OCI-M2 (cell line): Measurements from ENCODE around the gene MYO7B.

Experiments used
- DNase-seq: peaks from one replicate; lab custom pipeline; 2025; ENCODE audit not compliant: unreplicated experiment; lab: John Stamatoyannopoulos, UW

Gene MYO7B

DNA sequence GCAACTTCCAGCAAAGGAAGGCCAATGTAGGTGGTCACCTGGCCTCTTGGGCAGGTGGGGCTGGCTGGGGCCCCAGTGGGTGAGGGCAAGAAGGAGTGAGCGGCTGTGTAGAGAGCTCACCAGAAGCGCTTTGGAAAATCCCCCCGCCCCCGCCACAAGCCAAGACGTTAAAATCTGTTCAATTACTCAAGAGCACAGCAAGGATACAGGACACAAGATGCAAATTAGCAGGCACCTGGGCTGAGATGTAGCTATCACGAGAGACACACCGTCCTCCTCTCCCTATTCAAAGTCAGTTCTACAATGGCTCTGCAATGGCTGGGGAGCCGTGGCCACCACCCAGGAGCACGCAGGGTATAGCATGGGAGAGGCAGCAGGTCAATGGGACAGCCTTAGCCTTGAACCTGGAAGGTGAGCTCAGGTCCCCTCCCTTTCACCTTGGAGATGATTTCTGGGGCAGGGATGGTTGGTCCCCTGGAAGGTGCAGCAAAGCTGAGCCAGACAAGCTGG lies 72.0 kb downstream of the MYO7B start:
- no peak for DNase-seq

DNA sequence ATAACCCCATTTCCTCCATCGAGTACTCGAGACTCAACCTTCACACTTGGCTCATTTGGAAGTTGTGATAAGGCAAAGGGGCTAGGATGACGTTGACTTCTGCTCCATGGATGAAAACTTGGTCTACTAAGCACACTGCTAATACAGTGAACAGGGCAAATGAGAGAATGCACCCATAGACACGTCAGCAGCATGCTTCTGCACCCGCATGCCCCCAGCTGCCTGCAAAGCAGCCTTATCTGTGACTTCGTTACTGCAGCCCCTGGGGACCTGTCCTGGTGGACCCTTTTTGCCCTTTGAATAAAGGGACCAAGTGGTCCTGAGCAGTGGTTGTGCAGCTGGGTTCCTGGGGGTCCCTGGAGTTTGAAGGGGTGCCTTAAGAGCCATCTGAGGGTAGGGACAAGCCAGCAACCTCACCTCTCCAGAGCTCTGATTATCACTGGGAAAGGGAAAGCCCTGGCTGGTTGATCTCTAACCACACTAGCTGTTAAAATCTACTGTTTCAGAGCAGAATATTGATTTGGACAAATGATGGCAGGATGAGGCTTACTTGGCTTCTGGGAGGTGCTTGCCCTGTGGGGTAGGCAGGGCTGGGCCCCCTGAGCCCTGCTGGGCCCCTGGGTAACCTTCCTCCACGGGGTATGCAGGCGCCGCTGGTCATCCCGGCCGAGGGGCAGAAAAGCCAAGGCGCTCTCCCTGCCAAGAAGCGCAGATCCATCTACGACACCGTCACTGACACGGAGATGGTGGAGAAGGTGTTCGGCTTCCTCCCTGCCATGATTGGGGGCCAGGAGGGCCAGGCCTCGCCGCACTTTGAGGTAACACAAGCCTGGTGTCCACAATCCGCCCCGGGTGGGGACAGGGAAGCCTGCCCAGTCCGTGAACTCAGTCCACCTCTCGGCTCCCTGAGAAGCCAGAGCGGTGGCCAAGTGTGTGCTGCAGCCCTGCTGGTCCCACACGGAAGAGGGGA lies 72.9 kb downstream of the MYO7B start:
- no peak for DNase-seq

DNA sequence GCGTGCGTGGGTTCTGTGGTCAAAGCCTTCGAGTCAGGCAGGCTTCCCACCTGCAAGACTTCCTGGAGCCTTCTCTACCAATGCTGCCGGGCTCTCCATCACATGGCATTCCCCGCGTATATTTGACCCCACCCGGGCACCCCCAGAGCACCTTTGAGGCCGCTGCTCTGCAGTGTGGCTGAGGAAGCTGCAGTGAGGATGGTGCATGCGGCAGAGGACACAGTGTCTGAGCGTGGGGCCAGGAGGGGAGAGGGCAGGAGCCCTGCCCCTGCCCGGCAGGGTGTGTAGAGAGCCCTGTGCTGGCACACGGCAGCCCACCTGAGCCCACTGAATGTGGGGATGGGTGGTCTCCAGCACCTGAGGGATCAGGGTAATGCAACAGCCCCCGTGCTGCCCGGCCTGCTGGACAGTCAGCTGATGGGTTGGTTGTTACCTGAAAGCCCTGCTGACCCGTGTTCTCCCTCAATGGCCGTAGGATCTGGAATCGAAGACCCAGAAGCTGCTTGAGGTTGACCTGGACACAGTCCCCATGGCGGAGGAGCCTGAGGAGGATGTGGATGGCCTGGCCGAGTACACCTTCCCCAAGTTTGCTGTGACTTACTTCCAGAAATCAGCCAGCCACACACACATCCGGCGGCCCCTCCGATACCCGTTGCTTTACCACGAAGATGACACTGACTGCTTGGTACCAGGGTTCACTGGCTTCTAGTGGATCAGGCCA lies 73.7 kb downstream of the MYO7B start:
- DNase-seq, result no peak

DNA sequence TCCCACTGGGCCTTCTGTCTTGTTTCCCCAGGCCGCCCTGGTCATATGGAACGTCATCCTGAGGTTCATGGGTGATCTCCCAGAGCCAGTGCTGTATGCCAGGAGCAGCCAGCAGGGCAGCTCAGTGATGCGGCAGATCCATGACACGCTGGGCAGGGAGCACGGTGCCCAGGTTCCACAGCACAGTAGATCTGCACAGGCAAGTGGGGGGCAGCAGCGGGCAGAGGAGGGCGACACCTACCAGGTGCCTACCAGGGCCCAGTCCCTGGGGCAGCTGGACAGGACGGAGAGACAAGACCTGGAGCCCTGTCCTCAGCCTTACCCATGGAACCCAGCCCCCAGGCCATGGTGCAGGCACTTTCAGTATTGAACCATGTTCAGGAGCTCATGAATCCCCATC lies 74.3 kb downstream of the MYO7B start:
- no peak for DNase-seq

DNA sequence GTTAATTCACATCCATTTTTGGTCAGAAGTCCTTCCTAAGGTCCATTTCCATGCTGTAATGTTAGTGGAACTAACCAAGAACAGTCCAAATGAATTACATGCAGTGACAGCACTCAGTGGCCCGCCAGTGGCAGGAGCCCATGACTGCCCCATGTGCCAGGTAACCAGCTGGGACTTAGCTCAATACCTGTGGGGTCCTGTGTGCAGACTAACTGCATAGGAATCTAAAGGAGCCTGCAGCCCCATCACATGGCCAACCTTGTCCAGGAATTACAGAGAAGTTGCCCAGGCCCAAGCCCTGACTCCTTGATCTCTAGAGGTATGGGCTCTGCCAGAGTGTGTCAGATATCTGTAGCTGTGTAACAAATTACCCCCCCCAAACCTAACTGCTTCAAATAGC lies 75.1 kb downstream of the MYO7B start:
- DNase-seq, result no peak

- no peak for DNase-seq
Measured at GRCh38 chr2:127611076-127611925, 75.8 kb downstream of the MYO7B start.

GRCh38 chr2:127612111-127612822 lies 76.8 kb downstream of the MYO7B start:
- no peak for DNase-seq

- no peak for DNase-seq
Measured at GRCh38 chr2:127614246-127614645, 78.8 kb downstream of the MYO7B start.

DNA sequence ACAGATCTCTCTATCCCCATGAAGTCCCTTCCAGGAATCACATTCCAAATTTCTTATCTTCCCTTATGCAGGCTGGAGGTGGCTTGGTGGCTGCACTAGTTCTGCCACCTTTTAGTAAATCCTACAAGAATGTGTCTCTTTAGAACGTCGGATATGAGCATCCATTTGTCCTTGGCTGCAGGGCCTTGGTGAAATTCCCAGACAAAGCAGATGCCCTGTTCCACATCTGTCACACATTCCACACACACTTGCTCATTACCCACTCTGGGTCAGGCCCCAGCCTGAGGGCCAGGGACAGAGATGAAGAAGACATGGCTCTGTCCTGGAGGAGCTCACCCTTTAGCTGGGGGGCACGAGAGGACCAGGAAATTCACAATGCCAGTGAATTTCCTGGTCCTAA lies 79.2 kb downstream of the MYO7B start:
- no peak for DNase-seq

DNA sequence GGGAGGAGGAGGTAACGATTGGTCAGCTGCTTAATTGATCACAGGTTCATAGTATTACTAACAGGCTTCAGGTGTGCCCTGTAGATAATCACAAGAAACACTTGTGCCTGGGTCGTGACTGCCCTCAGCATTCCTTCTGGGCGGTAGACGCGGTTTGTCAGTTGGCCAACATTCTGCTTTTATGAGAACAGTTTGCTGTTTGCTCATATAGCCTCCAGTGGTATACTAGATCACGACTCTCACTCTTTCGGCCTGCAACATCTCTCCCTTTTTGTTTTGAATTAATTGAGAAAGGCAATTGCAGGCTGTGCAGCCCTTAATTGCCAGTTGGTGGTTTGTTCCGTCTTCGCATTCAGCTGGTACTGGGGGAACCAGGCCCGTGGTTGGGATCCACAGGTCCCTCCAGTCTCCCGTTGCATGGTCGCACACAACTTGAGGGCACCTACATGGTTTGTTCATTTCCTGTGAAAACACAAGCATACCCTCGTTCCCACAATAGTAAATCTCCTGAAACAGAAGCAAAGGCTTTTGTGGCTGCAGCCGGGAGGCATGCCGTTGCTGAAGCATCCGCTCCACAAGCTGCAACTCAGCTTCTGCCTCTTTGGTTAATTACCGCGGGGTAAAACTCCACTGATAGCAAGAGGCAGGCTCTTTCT lies 80.2 kb downstream of the MYO7B start:
- DNase-seq, result no peak

- no peak for DNase-seq
Measured at GRCh38 chr2:127618551-127619202, 83.2 kb downstream of the MYO7B start.

- DNase-seq, result no peak
Measured at GRCh38 chr2:127619203-127619590, 83.7 kb downstream of the MYO7B start.

DNA sequence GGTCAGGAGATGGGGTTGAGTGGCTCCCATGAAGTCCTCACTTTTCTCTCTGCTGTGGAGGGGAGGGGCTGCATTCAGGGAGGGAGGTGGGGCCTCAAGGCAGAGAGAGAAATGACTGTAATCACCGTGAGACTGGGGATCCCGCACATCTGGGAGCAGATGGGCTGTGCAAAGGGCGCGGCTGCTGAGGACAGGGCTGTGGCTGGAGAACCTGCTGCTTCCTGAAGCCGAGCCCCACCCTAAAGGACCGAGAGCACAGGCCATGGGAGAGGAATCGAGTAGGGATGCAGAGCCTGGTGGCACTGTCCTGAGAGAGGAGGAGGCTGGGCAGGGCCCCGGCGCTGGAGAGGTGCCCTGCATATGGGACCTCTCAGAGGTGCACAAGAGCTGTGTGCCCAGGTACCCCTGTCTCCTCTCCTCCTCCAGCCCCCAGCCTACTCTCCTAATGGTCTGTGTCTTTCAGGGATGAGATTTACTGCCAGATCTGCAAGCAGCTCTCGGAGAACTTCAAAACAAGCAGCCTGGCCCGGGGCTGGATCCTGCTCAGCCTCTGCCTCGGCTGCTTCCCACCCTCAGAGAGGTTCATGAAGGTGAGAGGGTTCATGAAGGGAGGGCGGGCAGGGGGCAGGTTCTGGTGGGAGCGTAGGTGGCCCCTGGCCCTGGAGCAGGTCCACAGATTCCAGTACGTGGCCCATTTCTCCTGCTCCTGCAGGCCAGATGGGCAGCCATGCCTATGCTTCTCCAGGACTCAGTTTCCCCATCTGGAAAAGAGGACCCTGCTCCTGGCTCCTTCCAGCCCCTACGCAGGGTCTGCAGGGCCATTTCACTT lies 84.6 kb downstream of the MYO7B start:
- no peak for DNase-seq

DNA sequence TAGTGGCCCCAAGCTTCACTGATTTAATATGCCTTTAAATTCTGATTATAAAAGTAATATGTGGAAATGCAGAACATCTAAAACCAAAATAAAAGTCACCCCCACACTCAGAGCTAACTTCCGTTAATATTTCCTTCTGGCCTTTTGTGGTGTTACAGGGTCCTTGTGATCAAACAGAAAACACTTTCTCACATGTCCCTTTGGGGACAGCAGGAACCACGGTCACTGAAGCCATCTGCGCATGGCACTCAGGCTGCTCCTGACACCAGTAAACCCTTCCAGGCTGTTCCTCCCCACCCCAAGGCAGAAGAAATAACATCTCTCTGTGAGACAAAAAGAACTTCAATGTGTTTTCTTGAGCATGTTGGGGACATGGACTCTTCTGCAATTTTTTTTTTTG lies 85.4 kb downstream of the MYO7B start:
- no peak for DNase-seq

DNA sequence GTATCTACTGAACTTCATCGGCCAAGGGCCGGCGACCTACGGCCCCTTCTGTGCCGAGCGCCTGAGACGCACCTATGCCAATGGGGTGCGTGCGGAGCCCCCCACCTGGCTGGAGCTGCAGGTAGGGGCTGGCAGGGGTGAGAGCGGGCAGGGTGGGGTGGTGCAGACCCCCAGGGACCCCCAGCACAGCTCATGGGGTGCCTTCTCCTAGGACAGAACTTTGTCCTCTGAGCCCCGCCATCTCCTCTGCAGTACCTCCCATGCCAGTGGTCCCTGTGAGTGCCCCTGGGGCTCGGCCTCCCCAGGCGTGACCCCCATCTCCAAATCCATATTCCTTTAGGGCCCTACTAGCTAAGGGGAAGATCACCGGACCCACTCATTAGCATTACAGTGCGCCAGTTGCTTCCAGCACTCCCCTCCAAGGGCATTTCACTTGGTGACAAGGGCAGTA lies 86.5 kb downstream of the MYO7B start:
- no peak for DNase-seq

- DNase-seq, result no peak
Measured at GRCh38 chr2:127622561-127623387, 87.3 kb downstream of the MYO7B start.
